Liver (tissue), 9 donors: ENCODE results near the gene PLXNA2. TPM values are rescaled to one million over a fixed set of nuclear protein-coding genes. Genes with fewer than 3 reads are reported as not detected.

Experiments used
- DNase-seq: peaks from one replicate; pipeline ENCODE4 v3.0.0-alpha.2; 2017; ENCODE audit warnings: low spot score
- H3K27ac ChIP-seq, 2 donors: one replicate each; pipeline ENCODE4 v1.7.0; 2013; ENCODE audit warnings: inconsistent platforms in 2 of 2, low read length in 2 of 2, control low read depth in 1 of 2, low read depth in 1 of 2, mild to moderate bottlenecking in 1 of 2
- H3K27me3 ChIP-seq, 4 donors: one replicate each; pipeline versions ENCODE4 v1.6.1 to v1.7.0; 2013; ENCODE audit warnings: low read length in 3 of 4, inconsistent platforms in 1 of 4, mild to moderate bottlenecking in 1 of 4, moderate library complexity in 1 of 4; ENCODE audit not compliant: control insufficient read depth in 4 of 4, insufficient read depth in 4 of 4
- H3K36me3 ChIP-seq, 4 donors: one replicate each; pipeline versions ENCODE4 v1.6.1 to v1.7.0; 2013; ENCODE audit warnings: low read length in 3 of 4, mild to moderate bottlenecking in 3 of 4, low read depth in 1 of 4, moderate library complexity in 1 of 4; ENCODE audit not compliant: control insufficient read depth in 4 of 4, insufficient read depth in 3 of 4
- H3K4me1 ChIP-seq, 4 donors: one replicate each; pipeline versions ENCODE4 v1.6.1 to v1.7.0; 2013; ENCODE audit warnings: low read length in 3 of 4, mild to moderate bottlenecking in 3 of 4, moderate library complexity in 1 of 4; ENCODE audit not compliant: control insufficient read depth in 4 of 4, insufficient read depth in 4 of 4
- H3K4me3 ChIP-seq, 3 donors: one replicate each; pipeline versions ENCODE4 v1.6.1 to v1.7.0; 2013; ENCODE audit warnings: low read length in 3 of 3, control low read depth in 1 of 3, low read depth in 1 of 3, mild to moderate bottlenecking in 1 of 3
- H3K9ac ChIP-seq, 2 donors: one replicate each; pipeline ENCODE4 v1.7.0; 2013; ENCODE audit warnings: low read length in 2 of 2, mild to moderate bottlenecking in 2 of 2, moderate library complexity in 2 of 2, control low read depth in 1 of 2, low read depth in 1 of 2
- H3K9me3 ChIP-seq, 4 donors: one replicate each; pipeline versions ENCODE4 v1.6.1 to v1.7.0; 2013; ENCODE audit warnings: low read length in 3 of 4; ENCODE audit not compliant: control insufficient read depth in 4 of 4
- ATF3 ChIP-seq: IDR thresholded peaks from 2 replicates; pipeline ENCODE4 v1.6.1; 2016; ENCODE audit warnings: antibody characterized with exemption
- CTCF ChIP-seq: fragments of 150-350 bp; IDR thresholded peaks from 2 replicates; pipeline ENCODE4 v1.5.1; 2017; ENCODE audit warnings: improper control_type of control experiment, low read depth, low read length; ENCODE audit not compliant: missing input control
- EGR1 ChIP-seq, 2 donors: IDR thresholded peaks; 2 replicates each; pipeline ENCODE4 v1.6.1; 2016 to 2018; ENCODE audit warnings: antibody characterized with exemption in 2 of 2, low read depth in 2 of 2
- FOXA1 ChIP-seq: IDR thresholded peaks from 2 replicates; pipeline ENCODE4 v1.6.1; 2016; ENCODE audit warnings: antibody characterized with exemption
- FOXA2 ChIP-seq: IDR thresholded peaks from 2 replicates; pipeline ENCODE4 v1.6.1; 2016; ENCODE audit warnings: antibody characterized with exemption
- GABPA ChIP-seq, 2 donors: IDR thresholded peaks in 1 of 2; conservative IDR thresholded peaks in 1 of 2; 2 replicates each; pipeline ENCODE4 v1.6.1; 2016; ENCODE audit warnings: antibody characterized with exemption in 2 of 2, mild to moderate bottlenecking in 1 of 2, moderate library complexity in 1 of 2
- HNF4A ChIP-seq, 2 donors: conservative IDR thresholded peaks; 2 replicates each; pipeline ENCODE4 v1.6.1; 2016; ENCODE audit warnings: antibody characterized with exemption in 2 of 2, mild to moderate bottlenecking in 2 of 2
- HNF4G ChIP-seq: IDR thresholded peaks from 2 replicates; pipeline ENCODE4 v1.6.1; 2016; ENCODE audit warnings: antibody characterized with exemption
- JUND ChIP-seq, 2 donors: IDR thresholded peaks; 2 replicates each; pipeline ENCODE4 v1.6.1; 2016; ENCODE audit warnings: antibody characterized with exemption in 2 of 2
- MAX ChIP-seq: IDR thresholded peaks from 2 replicates; pipeline ENCODE4 v1.6.1; 2016; ENCODE audit warnings: antibody characterized with exemption
- NR2F2 ChIP-seq: IDR thresholded peaks from 2 replicates; pipeline ENCODE4 v1.6.1; 2016; ENCODE audit warnings: antibody characterized with exemption
- RAD21 ChIP-seq, 2 donors: IDR thresholded peaks; 2 replicates each; pipeline ENCODE4 v1.6.1; 2016; ENCODE audit warnings: antibody characterized with exemption in 2 of 2, mild to moderate bottlenecking in 2 of 2
- REST ChIP-seq: IDR thresholded peaks from 2 replicates; pipeline ENCODE4 v1.6.1; 2016; ENCODE audit warnings: antibody characterized with exemption, mild to moderate bottlenecking
- RXRA ChIP-seq, 2 donors: IDR thresholded peaks; 2 replicates each; pipeline ENCODE4 v1.6.1; 2017 to 2018; ENCODE audit warnings: antibody characterized with exemption in 2 of 2, mild to moderate bottlenecking in 1 of 2
- SP1 ChIP-seq: IDR thresholded peaks from 2 replicates; pipeline ENCODE4 v1.6.1; 2018; ENCODE audit warnings: antibody characterized with exemption, mild to moderate bottlenecking
- TAF1 ChIP-seq: conservative IDR thresholded peaks from 2 replicates; pipeline ENCODE4 v1.6.1; 2016; ENCODE audit warnings: antibody characterized with exemption, mild to moderate bottlenecking
- YY1 ChIP-seq: IDR thresholded peaks from 2 replicates; pipeline ENCODE4 v1.6.1; 2016; ENCODE audit warnings: antibody characterized with exemption, mild to moderate bottlenecking
- ZBTB33 ChIP-seq: IDR thresholded peaks from 2 replicates; pipeline ENCODE4 v1.6.1; 2016; ENCODE audit warnings: antibody characterized with exemption
- WGBS: extraction: QIAGEN DNeasy Blood & Tissue Kit; methylation state at CpG from one replicate; pipeline ENCODE4 v1.1.7; 2013; 5-methylcytosine and 5-hydroxymethylcytosine counted together
- polyA plus RNA-seq, 2 donors: library from polyadenylated mRNA; stranded (reverse) in 1 of 2; unstranded in 1 of 2; fragments of 200-250 nt in 1 of 2; fragments of >200 nt in 1 of 2; fragmentation: Nextera tagmentation in 1 of 2; extraction: Ambion mirVana in 1 of 2; gene quantifications; one replicate each; pipeline versions ENCODE4 v1.2.1 to v1.2.3, GENCODE V29; 2013 to 2015
- total RNA-seq, 2 donors: library from RNA; depleted of rRNA; stranded (reverse); fragments of >200 nt; gene quantifications; one replicate each; pipeline ENCODE4 v1.2.3, GENCODE V29; 2014
- donor health status: healthy.
- donor health status: healthy.
- donor health status: healthy.
- donor health status: healthy.
- donor health status: healthy.

The PLXNA2 gene
- total and polyA plus RNA-seq, 4 donors, result 1.8 to 9.2 (median 2.8) TPM

DNA sequence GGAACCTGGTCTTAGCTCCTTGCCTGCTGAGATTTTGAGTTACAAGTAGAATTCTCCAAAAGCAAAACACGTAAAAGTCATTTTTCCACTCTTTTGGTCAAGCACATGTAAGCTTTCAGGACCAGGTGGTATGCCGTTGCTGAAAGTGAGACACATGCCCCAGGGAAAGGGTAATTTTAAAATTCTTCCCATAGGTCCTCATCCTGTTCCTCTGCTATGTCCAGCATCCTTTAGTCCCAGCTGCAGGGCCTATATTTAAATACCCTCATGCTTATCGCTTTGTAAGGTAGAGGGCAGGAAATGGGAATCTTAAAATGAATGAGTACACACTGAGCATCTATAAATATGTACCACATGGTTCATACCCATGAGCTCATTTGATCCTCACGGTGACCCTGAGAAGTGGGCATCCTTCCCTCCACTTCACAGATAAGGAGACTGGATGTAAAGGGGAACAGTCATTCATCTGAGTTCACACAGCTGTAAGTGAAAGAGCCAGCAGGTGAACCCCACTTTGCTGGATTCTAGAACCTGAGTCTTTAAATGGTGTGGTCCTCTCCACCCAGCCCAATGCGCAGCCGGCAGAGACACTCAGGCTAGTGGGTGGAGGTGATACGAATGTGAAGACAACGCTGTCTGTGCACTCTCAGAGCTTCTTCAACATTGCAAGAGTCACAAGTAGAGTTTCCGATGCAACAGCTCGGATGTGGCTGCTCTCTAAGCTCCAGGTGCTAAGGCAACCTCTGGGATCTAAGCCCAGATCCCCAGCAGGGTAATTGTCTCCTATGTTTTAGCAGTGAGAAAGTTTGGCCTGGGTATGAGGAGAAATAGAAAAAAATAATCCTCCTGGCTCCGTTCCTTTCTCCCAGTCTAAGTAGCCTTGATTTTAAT is 163.5 kb downstream of the PLXNA2 start:
- Histone ChIP-seq H3K27me3 (no peaks in the 10 kb centered on the region), H3K4me1 (no peaks in the 10 kb centered on the region), H3K4me3 (no peak overlapping the region), H3K9me3 (no peaks in the 10 kb centered on the region), H3K36me3 (peaks cover 2 to 23% (median 4%) of the 10 kb centered on the region in 4 donors), H3K9ac (no peak overlapping the region), H3K27ac (no peak overlapping the region)
- TF ChIP-seq NR2F2 (no peak), GABPA (IDR thresholded peaks at IDR 0.05 in 1 of 2, conservative IDR thresholded peaks at IDR 0.05 in 1 of 2) (no peak), JUND (IDR thresholded peaks at IDR 0.05) (no peak), MAX (no peak), HNF4A (conservative IDR thresholded peaks at IDR 0.05) (no peak), ATF3 (no peak), RAD21 (IDR thresholded peaks at IDR 0.05) (no peak), YY1 (no peak), HNF4G (no peak), RXRA (IDR thresholded peaks at IDR 0.05) (no peak), ZBTB33 (no peak), FOXA1 (no peak), EGR1 (IDR thresholded peaks at IDR 0.05; ENCODE audit: low read depth in 2 of 2) (no peak), REST (no peak), FOXA2 (no peak), TAF1 (no peak), CTCF (no peak), SP1 (no peak)
- DNase-seq, result no peak
- 96% methylated on average over 11 of the region's 11 CpGs for WGBS
